Ascending aorta (tissue), 2 donors: Measurements from ENCODE around the gene LDLRAD4. TPM values are rescaled to one million over a fixed set of nuclear protein-coding genes. Genes with fewer than 3 reads are reported as not detected.

Source experiments
- DNase-seq, 2 donors: peaks; one replicate each; pipeline ENCODE4 v3.0.0-alpha.2; 2019; ENCODE audit warnings: low spot score in 2 of 2
- H3K27ac ChIP-seq, 2 donors: fragments of 200-600 bp; sonication (generic); one replicate each; pipeline ENCODE4 v1.5.1; 2016 to 2017; ENCODE audit warnings: mild to moderate bottlenecking in 1 of 2
- H3K27me3 ChIP-seq: fragments of 200-600 bp; sonication (generic); one replicate; pipeline ENCODE4 v1.5.1; 2017
- H3K36me3 ChIP-seq, 2 donors: fragments of 200-600 bp; sonication (generic); one replicate each; pipeline ENCODE4 v1.5.1; 2016
- H3K4me1 ChIP-seq, 2 donors: fragments of 200-600 bp; sonication (generic); one replicate each; pipeline ENCODE4 v1.5.1; 2016 to 2017; ENCODE audit warnings: mild to moderate bottlenecking in 1 of 2
- H3K4me3 ChIP-seq, 2 donors: fragments of 200-600 bp; sonication (generic); one replicate each; pipeline ENCODE4 v1.5.1; 2016 to 2017; ENCODE audit warnings: mild to moderate bottlenecking in 1 of 2
- H3K9me3 ChIP-seq, 2 donors: fragments of 200-600 bp; sonication (generic); one replicate each; pipeline ENCODE4 v1.5.1; 2016
- CTCF ChIP-seq, 3 experiments: fragments of 200-600 bp in 2 of 3; fragments of 450-650 bp in 1 of 3; sonication (generic) in 2 of 3; IDR thresholded peaks; one replicate each; pipeline ENCODE4 v1.5.1; 2016 to 2019; ENCODE audit warnings: antibody characterized with exemption in 3 of 3, mild to moderate bottlenecking in 1 of 3, moderate library complexity in 1 of 3
- intact Hi-C: fragments of 100-400 bp; cut with DNase I; formaldehyde crosslinking; loops from one replicate; pipeline ENCODE4 v1.15.1; 2023
- total RNA-seq: library from RNA; depleted of rRNA; stranded (reverse); fragments of >200 nt; gene quantifications from one replicate; pipeline ENCODE4 v1.1.0, GENCODE V29; 2016

LDLRAD4 gene
- total RNA-seq, 1 donor from 2014 or later = 21.0 TPM

GRCh38 chr18:13436576-13436975, 218.0 kb downstream of the LDLRAD4 start:
- H3K27ac ChIP-seq = peak overlapping the region; percentile 86 to 91
- H3K36me3 ChIP-seq = peaks cover 0 to 10% of the 10 kb centered on the region in 2 donors
- no peaks in the 10 kb centered on the region for H3K27me3 ChIP-seq
- intact Hi-C loops = loop anchor here (2.0 to 5.0 kb wide), 5 partner anchors 54 to 220 kb away; no protein-coding TSS in a partner anchor
- peaks cover 3 to 50% of the 10 kb centered on the region in 2 donors for H3K4me1 ChIP-seq
- no peaks in the 10 kb centered on the region for H3K9me3 ChIP-seq
- TF ChIP-seq CTCF (IDR thresholded peaks at IDR 0.05) = no peak
- no peak for DNase-seq
- peak overlapping the region in 1 of 2 donors; percentile 10 for H3K4me3 ChIP-seq

- intact Hi-C loops = loop anchor here (2.0 to 5.0 kb wide), 5 partner anchors 55 to 220 kb away; no protein-coding TSS in a partner anchor
- peak overlapping the region; percentile 86 to 91 for H3K27ac ChIP-seq
- no peaks in the 10 kb centered on the region for H3K27me3 ChIP-seq
- H3K4me1 ChIP-seq = peaks cover 3 to 50% of the 10 kb centered on the region in 2 donors
- no peaks in the 10 kb centered on the region for H3K9me3 ChIP-seq
- TF ChIP-seq CTCF (IDR thresholded peaks at IDR 0.05) = no peak
- peak overlapping the region in 1 of 2 donors; percentile 10 for H3K4me3 ChIP-seq
- DNase-seq = no peak
- peaks cover 0 to 10% of the 10 kb centered on the region in 2 donors for H3K36me3 ChIP-seq
Measured at GRCh38 chr18:13437034-13437433, 218.5 kb downstream of the LDLRAD4 start.

- no peak for DNase-seq
- no peaks in the 10 kb centered on the region for H3K9me3 ChIP-seq
- no peaks in the 10 kb centered on the region for H3K27me3 ChIP-seq
- peaks cover 0 to 10% of the 10 kb centered on the region in 2 donors for H3K36me3 ChIP-seq
- intact Hi-C loops = loop anchor here (2.0 to 5.0 kb wide), 5 partner anchors 56 to 221 kb away; no protein-coding TSS in a partner anchor
- no peak overlapping the region for H3K4me3 ChIP-seq
- peaks cover 3 to 46% of the 10 kb centered on the region in 2 donors for H3K4me1 ChIP-seq
- H3K27ac ChIP-seq = peak overlapping the region; percentile 86 to 91
- TF ChIP-seq CTCF (IDR thresholded peaks at IDR 0.05) = no peak
Measured at GRCh38 chr18:13437796-13438506, 219.4 kb downstream of the LDLRAD4 start.

GRCh38 chr18:13438507-13439056, 220.0 kb downstream of the LDLRAD4 start:
- no peak for TF ChIP-seq CTCF (IDR thresholded peaks at IDR 0.05)
- intact Hi-C loops = loop anchor here (5.0 kb wide), 4 partner anchors 56 to 171 kb away; no protein-coding TSS in a partner anchor
- H3K27me3 ChIP-seq = no peaks in the 10 kb centered on the region
- no peak overlapping the region for H3K4me3 ChIP-seq
- H3K4me1 ChIP-seq = peaks cover 3 to 43% of the 10 kb centered on the region in 2 donors
- no peak for DNase-seq
- peak overlapping the region; percentile 86 to 91 for H3K27ac ChIP-seq
- no peaks in the 10 kb centered on the region for H3K9me3 ChIP-seq
- peaks cover 0 to 10% of the 10 kb centered on the region in 2 donors for H3K36me3 ChIP-seq

- Histone ChIP-seq H3K9me3 (no peaks in the 10 kb centered on the region), H3K27ac (peak overlapping the region in 1 of 2 donors; percentile 86), H3K4me3 (no peak overlapping the region), H3K36me3 (peaks cover 0 to 10% of the 10 kb centered on the region in 2 donors), H3K27me3 (no peaks in the 10 kb centered on the region), H3K4me1 (peaks cover 3 to 35% of the 10 kb centered on the region in 2 donors)
- intact Hi-C loops = loop anchor here (5.0 kb wide), 4 partner anchors 57 to 172 kb away; no protein-coding TSS in a partner anchor
- DNase-seq = no peak
- TF ChIP-seq CTCF (IDR thresholded peaks at IDR 0.05) = no peak
Measured at GRCh38 chr18:13439461-13439860, 220.9 kb downstream of the LDLRAD4 start.
